HepG2 (cell line): ENCODE measurements around the gene VWCE. TPM values are rescaled to one million over a fixed set of nuclear protein-coding genes. Genes with fewer than 3 reads are reported as not detected.

Source experiments
- ATAC-seq: fragments of 200-7000 bp; cut with Tn5 transposase; 3 replicates; pipeline ENCODE4 v1.9.1; 2020; ENCODE audit warnings: mild to moderate bottlenecking, moderate library complexity
- BruUV-seq: library from RNA; stranded (reverse); fragments of 400-500 nt; replicated peaks from 2 replicates; lab custom pipeline; 2021; lab: Mats Ljungman, UMichigan
- CTCF ChIA-PET: fragments of 300-600 bp; formaldehyde crosslinking; extraction: SDS; loops from one replicate; lab custom pipeline; 2021; ENCODE audit warnings: low total read pairs, inconsistent platforms, low intra/inter-chr PET ratio; lab: Yijun Ruan, JAX
- POLR2A ChIA-PET: fragments of 350-600 bp; sonication (Branson Sonifier 250); formaldehyde crosslinking; loops from one replicate; lab custom pipeline; 2020; ENCODE audit warnings: antibody characterized with exemption, inconsistent platforms; lab: Yijun Ruan, JAX
- DNase-seq: peaks from one replicate; pipeline ENCODE4 v3.0.0-alpha.2; 2015; ENCODE audit warnings: low spot score
- FAIRE-seq: peaks from 3 replicates; lab custom pipeline; 2011; peaks lifted over from hg19 to GRCh38; lab: Jason Lieb, UNC
- H2AFZ ChIP-seq: one replicate; pipeline ENCODE4 v1.6.1; 2011; ENCODE audit warnings: low read length, inconsistent platforms
- H3K27ac ChIP-seq: fragments of 300-600 bp; 3 replicates; pipeline ENCODE4 v1.8.0; 2011; ENCODE audit warnings: mixed run types, mild to moderate bottlenecking, mixed read lengths, low read length, inconsistent platforms; ENCODE audit not compliant: insufficient read depth; ENCODE audit errors: extremely low read length
- H3K27me3 ChIP-seq, 2 experiments: fragments of 200-600 bp in 1 of 2; 2 replicates in 1 of 2; 3 replicates in 1 of 2; pipeline versions ENCODE4 v1.6.0 to v1.8.0; 2011; ENCODE audit warnings: low read length in 2 of 2, mild to moderate bottlenecking in 2 of 2, moderate library complexity in 2 of 2, inconsistent platforms in 1 of 2; ENCODE audit not compliant: insufficient read depth in 2 of 2, control insufficient read depth in 1 of 2
- H3K36me3 ChIP-seq, 2 experiments: fragments of 200-600 bp in 1 of 2; replicated peaks in 1 of 2; 2 replicates in 1 of 2; 3 replicates in 1 of 2; pipeline versions ENCODE4 v1.5.1 to v1.8.0; 2011; ENCODE audit warnings: low read length in 2 of 2, inconsistent platforms in 1 of 2; ENCODE audit not compliant: insufficient read depth in 2 of 2, control insufficient read depth in 1 of 2
- H3K4me1 ChIP-seq: 2 replicates; pipeline ENCODE4 v1.5.1; 2012; ENCODE audit warnings: low read length, inconsistent platforms; ENCODE audit not compliant: insufficient read depth
- H3K4me2 ChIP-seq: 2 replicates; pipeline ENCODE4 v1.6.0; 2011; ENCODE audit warnings: low read depth, low read length, inconsistent platforms
- H3K4me3 ChIP-seq, 3 experiments: fragments of 200-600 bp in 1 of 3; sonication (generic), shearing (Covaris generic) in 1 of 3; replicated peaks in 1 of 3; 2 replicates each; pipeline ENCODE4 v1.5.1; 2011 to 2016; ENCODE audit warnings: low read length in 3 of 3, inconsistent platforms in 2 of 3, low read depth in 2 of 3, mild to moderate bottlenecking in 2 of 3, control low read depth in 1 of 3, mixed read lengths in 1 of 3; ENCODE audit not compliant: insufficient read depth in 1 of 3
- H3K79me2 ChIP-seq: one replicate; pipeline ENCODE4 v1.6.1; 2011; ENCODE audit warnings: low read length, inconsistent platforms; ENCODE audit not compliant: insufficient read depth
- H3K9ac ChIP-seq: 2 replicates; pipeline ENCODE4 v1.6.0; 2011; ENCODE audit warnings: mild to moderate bottlenecking, low read depth, low read length, inconsistent platforms; ENCODE audit not compliant: insufficient read depth
- H3K9me3 ChIP-seq: 2 replicates; pipeline ENCODE4 v1.5.1; 2012; ENCODE audit warnings: mild to moderate bottlenecking, low read length
- H4K20me1 ChIP-seq: 2 replicates; pipeline ENCODE4 v1.6.0; 2011; ENCODE audit warnings: inconsistent platforms, mild to moderate bottlenecking, low read length, moderate library complexity; ENCODE audit not compliant: insufficient read depth
- AGO2 ChIP-seq: fragments of 200-400 bp; formaldehyde crosslinking; optimal IDR thresholded peaks from 2 replicates; pipeline ENCODE3; 2017; ENCODE audit warnings: mild to moderate bottlenecking, low read depth, low read length, moderate library complexity
- CEBPB ChIP-seq: IDR thresholded peaks from 2 replicates; pipeline ENCODE4 v1.6.1; 2011; ENCODE audit warnings: low read depth, low read length, improper control_type of control experiment, borderline replicate concordance
- KLF9 ChIP-seq: IDR thresholded peaks from 2 replicates; pipeline ENCODE4 v1.6.1; 2016; ENCODE audit warnings: low read depth
- NFE2 ChIP-seq: sonication (generic); formaldehyde crosslinking; IDR thresholded peaks from 2 replicates; pipeline ENCODE4 v1.4.0; 2020; ENCODE audit warnings: missing genetic modification reagents
- POLR2A ChIP-seq, 2 experiments: IDR thresholded peaks; 2 replicates each; pipeline ENCODE4 v1.6.1; 2011; ENCODE audit warnings: low read depth in 2 of 2, low read length in 2 of 2, mild to moderate bottlenecking in 1 of 2, moderate library complexity in 1 of 2; ENCODE audit not compliant: insufficient read depth in 1 of 2
- RBFOX2 ChIP-seq: fragments of 200-400 bp; formaldehyde crosslinking; IDR thresholded peaks from 2 replicates; pipeline ENCODE4 v1.6.1; 2017; ENCODE audit warnings: low read depth, mild to moderate bottlenecking, low read length
- SMAD9 ChIP-seq: sonication (generic); formaldehyde crosslinking; IDR thresholded peaks from 2 replicates; pipeline ENCODE4 v1.5.1; 2020; ENCODE audit warnings: mild to moderate bottlenecking, missing genetic modification reagents
- ZKSCAN1 ChIP-seq: fragments of 150-350 bp; IDR thresholded peaks from 2 replicates; pipeline ENCODE4 v1.6.1; 2014; ENCODE audit warnings: low read length
- ZNF20 ChIP-seq: sonication (generic); formaldehyde crosslinking; IDR thresholded peaks from 2 replicates; pipeline ENCODE4 v1.4.0; 2020; ENCODE audit warnings: mild to moderate bottlenecking, moderate library complexity, missing genetic modification reagents
- ZNF230 ChIP-seq: sonication (generic); formaldehyde crosslinking; IDR thresholded peaks from 2 replicates; pipeline ENCODE4 v1.4.0; 2020; ENCODE audit warnings: mild to moderate bottlenecking, missing genetic modification reagents
- ZNF30 ChIP-seq: sonication (generic); formaldehyde crosslinking; IDR thresholded peaks from 2 replicates; pipeline ENCODE4 v1.5.0; 2020; ENCODE audit warnings: mild to moderate bottlenecking, missing genetic modification reagents
- ZNF552 ChIP-seq: sonication (generic); formaldehyde crosslinking; IDR thresholded peaks from 2 replicates; pipeline ENCODE4 v1.9.0; 2022; ENCODE audit warnings: missing genetic modification reagents, mild to moderate bottlenecking, borderline replicate concordance
- ZNF563 ChIP-seq: sonication (generic); formaldehyde crosslinking; IDR thresholded peaks from 2 replicates; pipeline ENCODE4 v1.8.0; 2022; ENCODE audit warnings: mild to moderate bottlenecking, moderate library complexity, missing genetic modification reagents
- ZNF629 ChIP-seq: sonication (generic); formaldehyde crosslinking; conservative IDR thresholded peaks from 2 replicates; pipeline ENCODE4 v1.5.0; 2020; ENCODE audit warnings: missing genetic modification reagents
- ZNF703 ChIP-seq: sonication (generic); formaldehyde crosslinking; IDR thresholded peaks from 2 replicates; pipeline ENCODE4 v1.5.1; 2020; ENCODE audit warnings: missing genetic modification reagents, mild to moderate bottlenecking, moderate library complexity, borderline replicate concordance
- ZZZ3 ChIP-seq: sonication (generic); formaldehyde crosslinking; IDR thresholded peaks from 2 replicates; pipeline ENCODE4 v1.4.0; 2020; ENCODE audit warnings: missing genetic modification reagents, mild to moderate bottlenecking, borderline replicate concordance
- WGBS: methylation state at CpG from one replicate; pipeline ENCODE4 v1.1.6; 2017; ENCODE audit warnings: low lambda C conversion rate; 5-methylcytosine and 5-hydroxymethylcytosine counted together
- in situ Hi-C: cut with HindIII; loops from 2 replicates; pipeline ENCODE4 v1.10.0; 2017; ENCODE audit warnings: low pct_unique_long_range_greater_than_20kb; ENCODE audit not compliant: extremely low pct_ligation_motif_present
- intact Hi-C: fragments of 100-400 bp; cut with micrococcal nuclease; formaldehyde crosslinking; loops from one replicate; pipeline ENCODE4 v1.10.0; 2022; ENCODE audit not compliant: unreplicated experiment
- polyA plus RNA-seq, 8 experiments: library from polyadenylated mRNA; depleted of rRNA in 3 of 8; stranded (reverse) in 7 of 8; unstranded in 1 of 8; fragments of >200 nt; fragmentation: Illumina TruSeq in 4 of 8; extraction: Trizol in 4 of 8; gene quantifications; 2 replicates each; pipeline versions ENCODE4 v1.2.1 to v1.2.3, GENCODE V29; 2011 to 2016; ENCODE audit warnings: low read depth in 4 of 8, missing spikeins in 1 of 8, mixed read lengths in 1 of 8; ENCODE audit not compliant: insufficient read depth in 1 of 8
- total RNA-seq, 5 experiments: library from RNA; depleted of rRNA; stranded (reverse); fragments of >200 nt; fragmentation: Illumina TruSeq; extraction: Trizol; gene quantifications; 2 replicates each; pipeline ENCODE4 v1.2.3, GENCODE V29; 2016; ENCODE audit warnings: low read depth in 1 of 5

VWCE gene
- total and polyA plus RNA-seq, 2 of the 13 experiments (the other 11 are each of a cell fraction or from before 2014, with no cell fraction given), result 27.6 to 58.3 TPM

- TF ChIP-seq CEBPB (no peak), SMAD9 (CRISPR knock-in tag) (no peak), ZNF629 (no peak), KLF9 (no peak), NFE2 (CRISPR knock-in tag) (no peak), ZNF703 (CRISPR knock-in tag) (no peak)
Measured at GRCh38 chr11:61339490-61339878, 44.4 kb upstream of the VWCE start (continued).

- H3K27me3 ChIP-seq, result no peaks in the 10 kb centered on the region
- intact Hi-C loops (loop anchor here (10.0 kb wide), 1 partner anchor 84 kb away; no protein-coding TSS in a partner anchor), in situ Hi-C loops (loop anchor here (5.0 kb wide), 1 partner anchor 48 kb away; no protein-coding TSS in a partner anchor)
- no peak for ATAC-seq
- H3K27ac ChIP-seq, result no peak overlapping the region
- over 99% methylated on average over 24 of the region's 26 CpGs for WGBS
- peaks cover 29% of the 10 kb centered on the region for H3K4me1 ChIP-seq
- H3K36me3 ChIP-seq, result peaks cover 38 to 59% of the 10 kb centered on the region in 2 experiments
- BruUV-seq, result no TSS peak
- peaks cover 40% of the 10 kb centered on the region for H3K79me2 ChIP-seq
- peak; percentile 69 for TF ChIP-seq RBFOX2
- no peak for TF ChIP-seq ZNF563 (CRISPR knock-in tag)
- TF ChIP-seq ZNF230 (CRISPR knock-in tag), result no peak
- no peak for TF ChIP-seq ZNF552 (CRISPR knock-in tag)
- peak; percentile 63 for TF ChIP-seq ZKSCAN1
- peak; percentile 61 for TF ChIP-seq AGO2
- TF ChIP-seq ZNF20 (CRISPR knock-in tag), result no peak
- 0 out of 4 replicates have a peak, but pooled peaks of 1 of the 2 experiments have one; percentile 15 for TF ChIP-seq POLR2A (IDR thresholded peaks at IDR 0.05; ENCODE audit: insufficient read depth in 1 of 2, low read depth in 2 of 2, low read length in 2 of 2)
- TF ChIP-seq ZNF30 (CRISPR knock-in tag), result no peak
- TF ChIP-seq ZZZ3 (CRISPR knock-in tag), result no peak
- FAIRE-seq, result no peak
- no peak overlapping the region for H2AFZ ChIP-seq
- H4K20me1 ChIP-seq, result 0 out of 2 replicates have a peak, but pooled peaks cover 4% of the 10 kb centered on the region
- no peak overlapping the region for H3K9ac ChIP-seq
- H3K9me3 ChIP-seq, result no peaks in the 10 kb centered on the region
- POLR2A ChIA-PET, result interaction anchor here (1.0 to 1.2 kb wide), 2 partner anchors 24 to 47 kb away, joined by 3 read pairs; partner anchors contain the start of gene TMEM138
- CTCF ChIA-PET, result no interaction called here
- no peak for DNase-seq
- H3K4me2 ChIP-seq, result no peak overlapping the region
- H3K4me3 ChIP-seq, result no peak overlapping the region
Measured at GRCh38 chr11:61338783-61339489, 43.8 kb upstream of the VWCE start.
